IgD-negative memory B cell (primary cell): Measurements from ENCODE around the gene DSG3. TPM values are rescaled to one million over a fixed set of nuclear protein-coding genes. Genes with fewer than 3 reads are reported as not detected.
A peak's percentile ranks its signal among the peaks of the same experiment; 100 is the strongest.

ENCODE experiments used
- H3K27ac Mint-ChIP-seq, 3 donors: one replicate each; pipeline ENCODE4 v1.8.0; 2020 to 2022; ENCODE audit warnings: mild to moderate bottlenecking in 3 of 3, mixed read lengths in 3 of 3, moderate library complexity in 1 of 3
- H3K27me3 Mint-ChIP-seq: one replicate; pipeline ENCODE4 v1.8.0; 2021; ENCODE audit warnings: mixed read lengths
- H3K36me3 Mint-ChIP-seq: one replicate; pipeline ENCODE4 v1.8.0; 2020; ENCODE audit warnings: mild to moderate bottlenecking, mixed read lengths
- H3K4me1 Mint-ChIP-seq, 3 donors: one replicate each; pipeline ENCODE4 v1.8.0; 2020 to 2022; ENCODE audit warnings: mixed read lengths in 3 of 3, mild to moderate bottlenecking in 1 of 3
- H3K4me3 Mint-ChIP-seq, 4 donors: one replicate each; pipeline ENCODE4 v1.8.0; 2020 to 2022; ENCODE audit warnings: mild to moderate bottlenecking in 4 of 4, mixed read lengths in 4 of 4, moderate library complexity in 3 of 4
- H3K9me3 Mint-ChIP-seq, 3 donors: one replicate each; pipeline ENCODE4 v1.8.0; 2020 to 2021; ENCODE audit warnings: mixed read lengths in 3 of 3, mild to moderate bottlenecking in 1 of 3
- polyA plus RNA-seq: library from polyadenylated mRNA; unstranded; fragments of 300-500 nt; fragmentation: Illumina TruSeq; gene quantifications from one replicate; pipeline ENCODE4 v1.2.3, GENCODE V29; 2021

The DSG3 gene
- polyA plus RNA-seq, 1 donor from 2014 or later: 0.04 TPM

- H3K27ac Mint-ChIP-seq: no peak overlapping the region
Observed at GRCh38 chr18:31420524-31420923, 27.0 kb upstream of the DSG3 start.

DNA sequence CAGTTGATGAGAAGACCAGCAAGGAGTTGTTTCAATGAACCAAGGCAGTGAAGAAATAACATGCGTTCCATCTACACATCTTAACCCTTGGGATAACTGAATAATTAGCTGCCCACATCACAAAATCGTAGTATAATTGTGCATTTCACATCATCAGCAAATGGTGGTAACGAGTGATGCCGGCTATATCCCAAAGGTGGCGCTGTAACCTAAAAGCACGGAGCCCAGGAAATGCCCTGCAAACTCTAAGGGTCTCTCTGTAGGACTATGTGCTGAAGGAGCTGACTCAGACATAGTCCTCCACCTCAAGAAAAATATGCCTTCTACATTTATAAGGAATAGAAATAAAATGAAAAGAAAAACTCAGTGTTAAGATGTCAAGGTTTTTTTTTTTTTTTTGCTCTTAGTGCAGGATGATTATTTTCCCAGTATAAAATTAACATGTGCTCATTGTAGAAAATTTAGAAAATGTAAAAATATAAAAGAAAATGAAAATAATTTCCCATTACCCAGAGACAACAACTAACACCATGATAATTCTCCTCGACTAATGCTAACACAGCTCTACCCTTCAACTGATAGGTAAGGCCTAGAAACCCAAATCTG is 23.1 kb upstream of the DSG3 start:
- Mint-ChIP-seq H3K4me3 (no peak overlapping the region), H3K27me3 (no peaks in the 10 kb centered on the region), H3K36me3 (no peaks in the 10 kb centered on the region), H3K9me3 (peaks cover 0 to 2% (median 0%) of the 10 kb centered on the region in 3 donors), H3K4me1 (no peaks in the 10 kb centered on the region), H3K27ac (no peak overlapping the region)

More at GRCh38 chr18:31420524-31420923, 27.0 kb upstream of the DSG3 start:
- H3K27me3 Mint-ChIP-seq: no peaks in the 10 kb centered on the region
- no peaks in the 10 kb centered on the region for H3K9me3 Mint-ChIP-seq
- H3K4me3 Mint-ChIP-seq: no peak overlapping the region
- no peaks in the 10 kb centered on the region for H3K4me1 Mint-ChIP-seq
- no peaks in the 10 kb centered on the region for H3K36me3 Mint-ChIP-seq

- no peak overlapping the region for H3K4me3 Mint-ChIP-seq
- no peaks in the 10 kb centered on the region for H3K4me1 Mint-ChIP-seq
- no peak overlapping the region for H3K27ac Mint-ChIP-seq
- H3K9me3 Mint-ChIP-seq: peaks cover 0 to 2% (median 2%) of the 10 kb centered on the region in 3 donors
- no peaks in the 10 kb centered on the region for H3K36me3 Mint-ChIP-seq
- no peaks in the 10 kb centered on the region for H3K27me3 Mint-ChIP-seq
Observed at GRCh38 chr18:31426021-31426420, 21.5 kb upstream of the DSG3 start.

DNA sequence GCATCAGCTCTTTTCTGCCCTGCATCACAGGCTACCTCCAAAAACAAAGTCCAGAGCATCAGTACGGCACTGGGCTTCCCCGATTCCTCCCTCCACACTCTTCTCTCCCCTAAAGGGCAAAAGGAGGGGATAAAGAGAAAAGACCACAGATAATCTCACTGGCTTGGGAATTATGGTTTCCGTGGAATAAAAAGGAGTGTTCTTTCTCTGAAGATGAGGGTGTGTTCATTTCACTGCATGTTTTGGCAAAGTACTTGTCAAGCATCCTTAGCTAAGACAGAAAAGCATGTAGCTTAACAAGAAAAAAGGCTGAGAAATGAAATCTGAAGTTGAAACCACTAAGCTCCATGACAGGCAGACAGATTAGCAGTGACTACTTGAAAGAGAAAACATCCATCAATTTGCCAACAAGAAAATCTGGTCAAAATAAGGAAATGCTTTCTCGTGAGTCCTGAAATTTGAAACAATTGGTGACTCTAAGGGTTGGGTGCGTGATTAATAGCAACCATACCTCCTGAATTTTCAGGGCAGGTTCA is 20.6 kb upstream of the DSG3 start:
- H3K27ac Mint-ChIP-seq: no peak overlapping the region

DNA sequence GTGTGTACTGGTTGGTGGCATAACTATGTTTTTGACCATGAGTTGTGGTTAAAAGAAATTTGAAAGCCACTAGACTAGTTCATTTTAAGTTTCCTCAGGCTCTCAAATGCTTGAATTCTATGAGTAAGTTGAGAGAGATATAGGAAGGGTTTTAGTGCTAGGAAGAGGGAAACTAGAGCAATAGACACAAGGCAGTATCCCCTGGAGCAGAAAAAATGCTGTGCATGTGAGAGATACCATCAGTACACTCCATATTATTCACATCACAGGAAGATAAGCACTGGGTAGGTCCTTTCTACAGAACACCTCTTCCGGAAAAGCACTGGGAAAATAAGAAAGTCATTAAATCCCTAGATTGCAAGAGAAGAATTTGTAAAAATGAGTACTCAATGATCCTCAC is 19.3 kb upstream of the DSG3 start:
- no peaks in the 10 kb centered on the region for H3K36me3 Mint-ChIP-seq
- no peaks in the 10 kb centered on the region for H3K4me1 Mint-ChIP-seq
- H3K9me3 Mint-ChIP-seq: peaks cover 0 to 5% (median 2%) of the 10 kb centered on the region in 3 donors
- no peak overlapping the region for H3K27ac Mint-ChIP-seq
- H3K4me3 Mint-ChIP-seq: peak overlapping the region in 1 of 4 donors; percentile 60
- no peaks in the 10 kb centered on the region for H3K27me3 Mint-ChIP-seq

More for the DNA sequence above, 20.6 kb upstream of the DSG3 start:
- H3K36me3 Mint-ChIP-seq: no peaks in the 10 kb centered on the region
- H3K9me3 Mint-ChIP-seq: peaks cover 0 to 2% (median 2%) of the 10 kb centered on the region in 3 donors
- no peak overlapping the region for H3K4me3 Mint-ChIP-seq
- no peaks in the 10 kb centered on the region for H3K27me3 Mint-ChIP-seq
- no peaks in the 10 kb centered on the region for H3K4me1 Mint-ChIP-seq

DNA sequence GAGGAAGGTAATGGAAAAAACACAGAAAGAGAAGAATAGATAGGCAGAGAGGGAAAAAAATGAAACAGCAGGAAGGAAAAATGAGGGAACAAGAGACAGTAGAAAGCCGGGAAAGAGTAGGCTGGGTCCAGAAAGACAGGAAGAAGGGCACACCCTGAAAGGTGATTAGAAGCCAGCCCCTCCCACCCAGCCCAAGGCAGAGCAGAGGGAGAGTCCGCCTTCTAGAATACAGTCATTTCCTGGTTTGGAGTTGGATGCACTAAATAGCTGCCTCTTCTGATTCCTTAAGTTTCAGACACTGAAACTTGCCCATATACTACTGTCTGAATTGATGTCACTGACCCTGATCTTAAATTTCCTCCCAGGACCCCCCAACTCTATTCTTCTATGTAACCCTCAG is 17.9 kb upstream of the DSG3 start:
- Mint-ChIP-seq H3K9me3 (peaks cover 0 to 5% (median 4%) of the 10 kb centered on the region in 3 donors), H3K36me3 (no peaks in the 10 kb centered on the region), H3K4me1 (no peaks in the 10 kb centered on the region), H3K4me3 (no peak overlapping the region), H3K27ac (no peak overlapping the region), H3K27me3 (no peaks in the 10 kb centered on the region)

DNA sequence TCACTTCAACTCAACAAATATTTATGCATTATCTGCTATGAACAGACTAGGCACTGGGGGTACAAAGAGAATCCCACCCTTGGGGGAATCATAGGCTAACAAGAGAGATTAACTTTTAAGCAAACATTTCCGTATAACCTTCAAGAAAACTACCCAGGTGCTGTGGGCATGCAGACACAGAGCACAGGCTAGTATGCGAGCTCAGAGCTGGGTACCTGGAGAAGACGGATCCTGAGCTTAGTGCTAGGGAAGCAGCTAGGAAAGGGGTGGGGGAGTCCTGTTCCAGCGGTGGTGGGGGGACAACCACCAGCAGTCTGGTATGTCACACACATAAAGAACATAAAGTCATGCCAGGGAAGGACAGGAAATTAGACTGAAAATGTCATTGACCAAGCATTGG is 17.5 kb upstream of the DSG3 start:
- Mint-ChIP-seq H3K9me3 (peaks cover 0 to 6% (median 4%) of the 10 kb centered on the region in 3 donors), H3K36me3 (no peaks in the 10 kb centered on the region), H3K4me3 (no peak overlapping the region), H3K4me1 (no peaks in the 10 kb centered on the region), H3K27me3 (no peaks in the 10 kb centered on the region), H3K27ac (no peak overlapping the region)

DNA sequence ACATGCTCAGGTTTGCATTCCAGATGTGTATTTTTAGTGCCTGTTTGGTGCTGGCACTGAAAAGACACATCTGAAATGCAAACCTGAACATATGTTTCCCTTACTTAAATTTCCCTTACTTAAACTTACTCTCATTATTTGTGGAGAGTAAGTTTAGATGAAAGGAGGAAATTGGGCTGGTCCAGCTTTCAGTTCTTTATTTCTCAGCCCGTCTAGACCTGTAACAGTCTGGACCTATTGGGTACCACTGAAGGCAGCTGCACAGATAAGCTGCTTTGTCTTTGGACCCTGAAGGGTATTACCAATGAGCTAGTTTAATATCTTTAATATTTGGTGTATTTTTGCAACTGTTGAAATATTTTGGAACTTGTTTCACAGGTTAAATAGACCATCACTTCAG is 17.0 kb upstream of the DSG3 start:
- no peak overlapping the region for H3K27ac Mint-ChIP-seq
- peaks cover 0 to 6% (median 4%) of the 10 kb centered on the region in 3 donors for H3K9me3 Mint-ChIP-seq
- H3K36me3 Mint-ChIP-seq: no peaks in the 10 kb centered on the region
- no peaks in the 10 kb centered on the region for H3K27me3 Mint-ChIP-seq
- no peak overlapping the region for H3K4me3 Mint-ChIP-seq
- no peaks in the 10 kb centered on the region for H3K4me1 Mint-ChIP-seq

- no peak overlapping the region for H3K27ac Mint-ChIP-seq
- no peaks in the 10 kb centered on the region for H3K27me3 Mint-ChIP-seq
Observed at GRCh38 chr18:31432316-31432715, 15.2 kb upstream of the DSG3 start.

GRCh38 chr18:31436825-31437224 is 10.7 kb upstream of the DSG3 start:
- no peaks in the 10 kb centered on the region for H3K27me3 Mint-ChIP-seq
- no peak overlapping the region for H3K27ac Mint-ChIP-seq
- H3K9me3 Mint-ChIP-seq: peaks cover 0 to 4% (median 2%) of the 10 kb centered on the region in 3 donors
- no peaks in the 10 kb centered on the region for H3K4me1 Mint-ChIP-seq
- H3K4me3 Mint-ChIP-seq: no peak overlapping the region
- H3K36me3 Mint-ChIP-seq: no peaks in the 10 kb centered on the region

More at GRCh38 chr18:31432316-31432715, 15.2 kb upstream of the DSG3 start:
- Mint-ChIP-seq H3K4me3 (no peak overlapping the region), H3K36me3 (no peaks in the 10 kb centered on the region), H3K4me1 (no peaks in the 10 kb centered on the region), H3K9me3 (peaks cover 0 to 6% (median 4%) of the 10 kb centered on the region in 3 donors)

- H3K4me3 Mint-ChIP-seq: no peak overlapping the region
- H3K27me3 Mint-ChIP-seq: no peaks in the 10 kb centered on the region
- no peaks in the 10 kb centered on the region for H3K4me1 Mint-ChIP-seq
- H3K27ac Mint-ChIP-seq: no peak overlapping the region
- H3K36me3 Mint-ChIP-seq: peaks cover 2% of the 10 kb centered on the region
- peaks cover 0 to 2% (median 1%) of the 10 kb centered on the region in 3 donors for H3K9me3 Mint-ChIP-seq
Observed at GRCh38 chr18:31438402-31438801, 9.1 kb upstream of the DSG3 start.

GRCh38 chr18:31439807-31440325 is 7.7 kb upstream of the DSG3 start:
- no peak overlapping the region for H3K4me3 Mint-ChIP-seq
- H3K27me3 Mint-ChIP-seq: no peaks in the 10 kb centered on the region
- no peak overlapping the region for H3K27ac Mint-ChIP-seq

GRCh38 chr18:31440787-31441186 is 6.8 kb upstream of the DSG3 start:
- Mint-ChIP-seq H3K27me3 (no peaks in the 10 kb centered on the region), H3K4me1 (no peaks in the 10 kb centered on the region), H3K36me3 (peaks cover 2% of the 10 kb centered on the region), H3K27ac (no peak overlapping the region), H3K9me3 (no peaks in the 10 kb centered on the region), H3K4me3 (no peak overlapping the region)

More at GRCh38 chr18:31439807-31440325, 7.7 kb upstream of the DSG3 start:
- Mint-ChIP-seq H3K9me3 (no peaks in the 10 kb centered on the region), H3K36me3 (peaks cover 2% of the 10 kb centered on the region), H3K4me1 (no peaks in the 10 kb centered on the region)

GRCh38 chr18:31441493-31441892 is 6.0 kb upstream of the DSG3 start:
- Mint-ChIP-seq H3K27me3 (no peaks in the 10 kb centered on the region), H3K36me3 (peaks cover 2% of the 10 kb centered on the region), H3K9me3 (no peaks in the 10 kb centered on the region), H3K27ac (no peak overlapping the region), H3K4me3 (no peak overlapping the region), H3K4me1 (no peaks in the 10 kb centered on the region)

DNA sequence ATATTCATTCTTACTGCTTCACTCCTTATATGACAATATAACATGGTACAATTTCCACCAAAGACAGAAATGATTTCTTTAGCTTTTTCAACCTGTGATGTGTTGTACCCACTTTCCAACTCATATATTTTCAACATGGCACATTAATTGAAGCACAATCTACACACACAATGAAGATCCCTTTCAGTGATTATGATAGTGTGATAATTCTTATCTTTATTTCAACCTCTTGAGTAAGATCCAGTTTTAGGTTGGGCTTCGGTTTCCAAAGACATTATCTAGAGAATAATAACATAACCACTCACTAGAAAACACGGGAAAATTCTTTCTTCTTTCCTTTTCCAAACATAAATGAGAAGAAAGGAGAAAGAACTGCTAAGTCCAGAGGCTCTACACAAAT is 3.4 kb upstream of the DSG3 start:
- H3K4me1 Mint-ChIP-seq: no peaks in the 10 kb centered on the region
- no peak overlapping the region for H3K4me3 Mint-ChIP-seq
- peaks cover 2% of the 10 kb centered on the region for H3K36me3 Mint-ChIP-seq
- no peaks in the 10 kb centered on the region for H3K9me3 Mint-ChIP-seq
- H3K27ac Mint-ChIP-seq: no peak overlapping the region
- H3K27me3 Mint-ChIP-seq: no peaks in the 10 kb centered on the region

GRCh38 chr18:31445908-31446307 is 1.6 kb upstream of the DSG3 start:
- H3K27ac Mint-ChIP-seq: no peak overlapping the region
- H3K27me3 Mint-ChIP-seq: no peaks in the 10 kb centered on the region
- no peak overlapping the region for H3K4me3 Mint-ChIP-seq
- peaks cover 2% of the 10 kb centered on the region for H3K36me3 Mint-ChIP-seq
- no peaks in the 10 kb centered on the region for H3K4me1 Mint-ChIP-seq
- no peaks in the 10 kb centered on the region for H3K9me3 Mint-ChIP-seq
